Stomach (tissue), 9 donors: ENCODE measurements around the gene TBCD. TPM values are rescaled to one million over a fixed set of nuclear protein-coding genes. Genes with fewer than 3 reads are reported as not detected.

Experiments
- DNase-seq, 2 donors: peaks; one replicate each; pipeline versions ENCODE4 v3.0.0 to v3.0.0-alpha.2; 2013 to 2019
- H3K27ac ChIP-seq, 5 donors: fragments of 200-600 bp in 4 of 5; sonication (generic) in 4 of 5; one replicate each; pipeline ENCODE4 v1.5.1; 2013 to 2019; ENCODE audit warnings: mild to moderate bottlenecking in 1 of 5, moderate library complexity in 1 of 5
- H3K27me3 ChIP-seq, 3 donors: fragments of 200-600 bp; sonication (generic); one replicate each; pipeline ENCODE4 v1.5.1; 2017 to 2019; ENCODE audit warnings: mixed run types in 1 of 3
- H3K36me3 ChIP-seq, 4 donors: fragments of 200-600 bp; sonication (generic); 1 replicate in 3 of 4; 2 replicates in 1 of 4; pipeline ENCODE4 v1.5.1; 2016 to 2019
- H3K4me1 ChIP-seq, 4 donors: fragments of 200-600 bp; sonication (generic); one replicate each; pipeline ENCODE4 v1.5.1; 2016 to 2019
- H3K4me3 ChIP-seq, 4 donors: fragments of 200-600 bp; sonication (generic) in 3 of 4; one replicate each; pipeline ENCODE4 v1.5.1; 2016 to 2019; ENCODE audit warnings: mild to moderate bottlenecking in 1 of 4
- H3K9me3 ChIP-seq, 4 donors: fragments of 200-600 bp; sonication (generic); one replicate each; pipeline ENCODE4 v1.5.1; 2016 to 2019
- EP300 ChIP-seq: sonication (generic); formaldehyde crosslinking; IDR thresholded peaks from one replicate; pipeline ENCODE4 v1.6.1; 2017; ENCODE audit warnings: antibody characterized with exemption
- POLR2A ChIP-seq, 4 donors: fragments of 450-650 bp; IDR thresholded peaks; one replicate each; pipeline ENCODE4 v1.6.1; 2016; ENCODE audit warnings: antibody characterized with exemption in 4 of 4, control low read depth in 2 of 4, mild to moderate bottlenecking in 1 of 4, moderate library complexity in 1 of 4
- POLR2AphosphoS5 ChIP-seq, 3 donors: sonication (generic); formaldehyde crosslinking; IDR thresholded peaks; one replicate each; pipeline ENCODE4 v1.6.1; 2016; ENCODE audit warnings: antibody characterized with exemption in 3 of 3
- WGBS, 5 donors: extraction: QIAGEN DNeasy Blood & Tissue Kit in 3 of 5; methylation state at CpG; one replicate each; pipeline versions ENCODE4 v1.1.5 to v1.1.7; 2013 to 2018; 5-methylcytosine and 5-hydroxymethylcytosine counted together
- intact Hi-C: fragments of 100-400 bp; cut with DNase I; formaldehyde crosslinking; loops from one replicate; pipeline ENCODE4 v1.15.1; 2023; ENCODE audit warnings: low total_unique reads
- polyA plus RNA-seq, 3 donors: library from polyadenylated mRNA; stranded (reverse); fragments of 200-250 nt; gene quantifications; one replicate each; pipeline ENCODE4 v1.2.3, GENCODE V29; 2013
- total RNA-seq, 5 donors: library from RNA; depleted of rRNA; stranded (reverse); fragments of >200 nt; gene quantifications; one replicate each; pipeline versions ENCODE4 v1.1.0 to v1.2.3, GENCODE V29; 2014 to 2016
- TF ChIP-seq, protein P1 (sequence below), 7 experiments: fragments of 450-650 bp in 4 of 7; fragments of 200-600 bp in 3 of 7; sonication (generic) in 3 of 7; IDR thresholded peaks; one replicate each; pipeline ENCODE4 v1.5.1; 2016 to 2019; ENCODE audit warnings: antibody characterized with exemption in 7 of 7, control low read depth in 2 of 7, mild to moderate bottlenecking in 1 of 7
- donor health status: healthy with polysubstance abuse.
- donor health status: Bipolar disorder and iron deficiency.
- donor health status: healthy.

The TBCD gene
- total and polyA plus RNA-seq, 8 donors: 51.2 to 155 (median 101) TPM

DNA sequence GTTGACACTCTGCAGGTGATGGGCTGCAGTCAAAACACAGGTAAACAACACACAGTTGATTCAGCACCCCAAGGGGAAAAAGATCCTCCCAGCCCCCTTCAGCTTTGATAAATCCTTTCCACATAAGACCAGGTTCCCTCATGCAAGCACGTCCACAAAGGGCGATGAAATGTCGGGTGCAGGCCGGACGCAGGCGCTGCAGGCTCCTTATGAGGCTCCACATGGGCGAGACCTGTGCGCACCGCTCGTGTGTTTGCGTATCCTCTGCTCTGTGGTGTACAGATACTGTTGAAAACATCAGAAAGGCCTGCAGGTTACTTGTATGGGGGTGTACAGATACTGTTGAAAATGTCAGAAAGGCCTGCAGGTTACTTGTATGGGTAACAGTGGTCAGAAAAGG is 102.4 kb downstream of the TBCD start:
- Histone ChIP-seq H3K27me3 (no peaks in the 10 kb centered on the region), H3K9me3 (no peaks in the 10 kb centered on the region), H3K36me3 (peaks cover 0 to 15% (median 12%) of the 10 kb centered on the region in 4 donors), H3K27ac (no peak overlapping the region), H3K4me3 (no peak overlapping the region), H3K4me1 (peaks cover 0 to 6% (median 4%) of the 10 kb centered on the region in 4 donors)
- intact Hi-C loops: no loop called here
- whole genome bisulfite sequencing, 5 donors: 95 to 98% (median 97%) methylated on average over 11 of the region's 11 CpGs
- TF ChIP-seq EP300 (no peak), POLR2AphosphoS5 (IDR thresholded peaks at IDR 0.05) (no peak), POLR2A (IDR thresholded peaks at IDR 0.05) (no peak)
- TF ChIP-seq, protein P1, sequence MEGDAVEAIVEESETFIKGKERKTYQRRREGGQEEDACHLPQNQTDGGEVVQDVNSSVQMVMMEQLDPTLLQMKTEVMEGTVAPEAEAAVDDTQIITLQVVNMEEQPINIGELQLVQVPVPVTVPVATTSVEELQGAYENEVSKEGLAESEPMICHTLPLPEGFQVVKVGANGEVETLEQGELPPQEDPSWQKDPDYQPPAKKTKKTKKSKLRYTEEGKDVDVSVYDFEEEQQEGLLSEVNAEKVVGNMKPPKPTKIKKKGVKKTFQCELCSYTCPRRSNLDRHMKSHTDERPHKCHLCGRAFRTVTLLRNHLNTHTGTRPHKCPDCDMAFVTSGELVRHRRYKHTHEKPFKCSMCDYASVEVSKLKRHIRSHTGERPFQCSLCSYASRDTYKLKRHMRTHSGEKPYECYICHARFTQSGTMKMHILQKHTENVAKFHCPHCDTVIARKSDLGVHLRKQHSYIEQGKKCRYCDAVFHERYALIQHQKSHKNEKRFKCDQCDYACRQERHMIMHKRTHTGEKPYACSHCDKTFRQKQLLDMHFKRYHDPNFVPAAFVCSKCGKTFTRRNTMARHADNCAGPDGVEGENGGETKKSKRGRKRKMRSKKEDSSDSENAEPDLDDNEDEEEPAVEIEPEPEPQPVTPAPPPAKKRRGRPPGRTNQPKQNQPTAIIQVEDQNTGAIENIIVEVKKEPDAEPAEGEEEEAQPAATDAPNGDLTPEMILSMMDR (IDR thresholded peaks at IDR 0.05): no peak
- no peak for DNase-seq

DNA sequence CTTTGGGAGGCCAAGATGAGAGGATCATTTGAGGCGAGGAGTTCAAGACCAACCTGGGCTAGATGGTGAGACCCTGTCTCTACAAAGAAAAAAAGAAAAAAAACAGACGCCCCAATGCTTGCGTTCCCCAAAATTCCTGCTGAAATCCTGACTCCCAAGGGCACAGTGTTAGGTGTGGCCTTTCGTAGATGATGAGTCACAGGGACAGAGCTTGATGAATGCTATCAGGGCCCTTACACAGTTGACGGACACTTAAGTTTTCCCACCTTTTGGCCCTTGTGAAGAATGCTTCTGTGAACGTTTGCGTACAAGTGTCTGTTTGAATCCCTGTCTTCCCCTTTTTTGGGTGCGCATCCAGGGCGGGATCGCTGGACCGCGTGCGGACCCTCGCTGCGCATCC is 104.5 kb downstream of the TBCD start:
- Histone ChIP-seq H3K4me3 (no peak overlapping the region), H3K27ac (no peak overlapping the region), H3K9me3 (no peaks in the 10 kb centered on the region), H3K4me1 (peaks cover 6 to 19% (median 15%) of the 10 kb centered on the region in 4 donors), H3K27me3 (no peaks in the 10 kb centered on the region), H3K36me3 (peaks cover 0 to 15% (median 12%) of the 10 kb centered on the region in 4 donors)
- intact Hi-C loops: no loop called here
- WGBS, 5 donors: 88 to 91% (median 90%) methylated on average over 15 of the region's 15 CpGs
- TF ChIP-seq POLR2A (IDR thresholded peaks at IDR 0.05): no peak
- no peak for DNase-seq

DNA sequence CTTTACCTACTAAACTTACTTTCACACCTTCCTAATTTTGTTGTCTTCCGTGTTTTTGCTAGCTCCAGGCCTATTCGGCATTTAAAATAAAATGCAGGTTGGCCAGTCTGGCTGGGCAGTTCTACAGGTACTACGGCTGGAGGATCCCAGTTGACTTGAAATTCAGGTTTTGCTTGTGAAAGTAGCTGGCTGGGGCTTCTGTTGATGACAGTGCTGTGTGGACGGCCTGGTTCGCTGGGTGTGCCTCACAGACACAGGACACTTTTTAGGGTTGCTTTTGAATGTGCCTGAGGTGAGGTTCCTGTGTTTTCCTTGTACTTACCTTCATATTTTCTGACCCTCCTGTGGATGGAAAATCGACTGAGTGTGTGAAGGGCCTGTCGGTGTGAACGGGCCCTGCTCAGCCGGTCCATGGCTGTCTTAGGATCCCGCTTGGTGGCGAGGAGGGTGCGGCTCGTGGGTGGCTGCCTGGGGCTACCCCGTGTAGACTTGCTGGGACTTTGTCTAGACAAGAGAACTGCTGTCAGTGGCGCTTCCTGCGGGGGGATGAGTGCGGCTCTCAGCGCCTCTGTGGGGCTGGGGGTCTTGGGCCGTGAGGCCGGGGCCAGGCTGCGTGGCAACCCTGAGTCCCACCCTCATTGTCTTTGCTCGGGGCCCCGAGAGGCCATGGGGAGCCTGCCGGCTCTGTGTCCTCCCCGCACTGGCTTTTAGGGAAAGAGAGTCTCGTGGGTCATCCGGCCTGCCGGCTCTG is 106.7 kb downstream of the TBCD start:
- 73 to 82% (median 78%) methylated on average over 17 to 28 of the region's 28 CpGs for WGBS, 5 donors
- Histone ChIP-seq H3K4me1 (peaks cover 11 to 24% (median 18%) of the 10 kb centered on the region in 4 donors), H3K9me3 (no peaks in the 10 kb centered on the region), H3K4me3 (no peak overlapping the region), H3K27ac (peak overlapping the region; percentile 44 to 70 (median 54)), H3K36me3 (peaks cover 0 to 15% (median 12%) of the 10 kb centered on the region in 4 donors), H3K27me3 (no peaks in the 10 kb centered on the region)
- intact Hi-C loops: no loop called here
- no peak for TF ChIP-seq EP300
- TF ChIP-seq, protein P1 (IDR thresholded peaks at IDR 0.05): no peak
- TF ChIP-seq POLR2A (IDR thresholded peaks at IDR 0.05): no peak
- no peak for TF ChIP-seq POLR2AphosphoS5 (IDR thresholded peaks at IDR 0.05)
- peak in 1 of 2 donors; percentile 84 for DNase-seq

DNA sequence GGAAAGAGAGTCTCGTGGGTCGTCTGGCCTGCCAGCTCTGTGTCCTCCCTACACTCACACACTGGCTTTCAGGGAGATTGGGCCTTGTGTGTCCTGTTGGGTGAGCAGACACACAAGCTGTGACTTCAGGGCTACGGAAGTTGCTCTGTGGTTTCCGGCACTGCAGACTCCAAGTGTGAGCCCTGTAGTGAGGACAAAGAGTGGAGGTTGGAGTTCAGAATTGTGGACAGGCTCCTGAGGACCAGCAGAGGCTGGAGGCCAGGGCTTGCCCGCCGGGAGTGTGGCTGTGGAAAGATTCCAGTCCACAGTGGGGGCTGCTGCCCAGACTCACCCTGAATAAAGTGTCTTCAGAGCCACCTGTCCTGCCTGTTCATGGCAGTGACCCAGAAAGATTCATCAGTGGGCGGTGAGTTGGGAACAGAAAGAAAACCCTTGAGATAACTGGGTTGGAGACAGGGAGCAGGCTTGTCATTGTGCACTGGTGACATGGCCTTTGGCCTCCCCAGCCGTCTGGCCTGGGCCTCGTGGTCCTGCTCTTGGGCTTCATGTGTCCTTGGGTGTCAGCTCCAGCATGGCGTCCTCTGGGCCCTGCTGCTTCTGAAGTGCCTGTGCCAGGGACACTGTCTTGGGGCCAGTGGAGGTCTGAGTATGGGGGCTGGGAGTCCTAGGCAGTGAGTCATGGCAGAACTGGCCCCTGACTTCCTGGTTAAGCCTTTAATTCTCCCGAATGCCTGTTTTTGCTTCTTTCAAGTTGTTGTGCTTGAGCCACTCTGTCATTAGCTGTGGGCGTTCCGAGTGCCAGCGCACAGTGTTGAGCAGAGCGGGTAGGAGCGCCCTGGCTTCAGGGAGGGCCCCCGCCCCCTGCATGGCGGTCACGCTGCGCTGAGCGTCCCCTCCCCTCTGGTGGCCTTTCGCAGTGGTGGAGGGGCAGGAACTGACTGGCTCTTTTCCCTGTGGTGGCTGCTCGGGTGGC is 107.9 kb downstream of the TBCD start:
- Histone ChIP-seq H3K9me3 (no peaks in the 10 kb centered on the region), H3K27ac (peak overlapping the region; percentile 44 to 70 (median 54)), H3K4me1 (peaks cover 16 to 35% (median 24%) of the 10 kb centered on the region in 4 donors), H3K4me3 (no peak overlapping the region), H3K27me3 (no peaks in the 10 kb centered on the region), H3K36me3 (peaks cover 0 to 7% (median 4%) of the 10 kb centered on the region in 4 donors)
- intact Hi-C loops: no loop called here
- TF ChIP-seq POLR2AphosphoS5 (IDR thresholded peaks at IDR 0.05) (no peak), EP300 (no peak), POLR2A (IDR thresholded peaks at IDR 0.05) (no peak)
- TF ChIP-seq, protein P1 (IDR thresholded peaks at IDR 0.05): no peak
- peak in 1 of 2 donors; percentile 74 for DNase-seq
- WGBS, 5 donors: 57 to 79% (median 66%) methylated on average over 18 to 23 of the region's 23 CpGs
